ENCODE measurements around the gene EEIG2. TPM values are rescaled to one million over a fixed set of nuclear protein-coding genes. Genes with fewer than 3 reads are reported as not detected.

EEIG2 gene
- total RNA-seq, 1 experiment from 2014 or later, result 16.0 TPM

DNA sequence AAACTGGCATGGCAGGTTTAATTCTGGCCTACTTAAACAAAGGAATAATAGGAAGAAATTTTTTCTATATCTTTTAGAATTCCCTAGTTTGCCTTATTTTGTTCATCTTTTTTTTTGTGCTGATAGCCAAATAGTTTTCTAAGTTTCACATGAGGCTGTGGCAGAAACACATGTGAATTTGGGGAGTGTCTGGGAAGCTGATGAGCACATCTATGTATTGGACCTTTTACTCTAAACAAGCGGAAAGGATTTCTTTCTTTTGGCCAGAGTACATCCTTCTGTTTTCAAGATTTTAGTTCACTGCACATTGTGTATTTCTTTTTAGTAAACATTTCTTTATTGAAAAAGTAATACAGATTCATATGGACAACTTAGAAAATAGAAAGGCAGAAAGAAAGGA lies 5.6 kb downstream of the EEIG2 start:
- Histone ChIP-seq H3K27ac (ENCODE audit: low read depth, low read length) (no peak overlapping the region), H3K4me3 (replicated peaks in 1 of 2; ENCODE audit: low read depth in 1 of 2, low read length in 2 of 2) (no peak overlapping the region), H2AFZ (ENCODE audit: low read depth, low read length, poor library complexity, severe bottlenecking) (no peak overlapping the region), H3K9me2 (ENCODE audit: insufficient read depth) (no peaks in the 10 kb centered on the region), H4K20me1 (ENCODE audit: insufficient read depth) (no peaks in the 10 kb centered on the region), H3K79me2 (ENCODE audit: insufficient read depth, low read length) (0 out of 2 replicates have a peak, but pooled peaks cover 6% of the 10 kb centered on the region), H3K4me2 (ENCODE audit: low read length) (no peak overlapping the region), H3K4me1 (ENCODE audit: control insufficient read depth in 1 of 2, insufficient read depth in 2 of 2, low read length in 2 of 2) (peaks cover 6 to 15% of the 10 kb centered on the region in 2 experiments), H3K27me3 (ENCODE audit: insufficient read depth, low read length) (no peaks in the 10 kb centered on the region), H3K36me3 (ENCODE audit: control insufficient read depth in 1 of 2, insufficient read depth in 2 of 2, low read length in 2 of 2) (no peaks in the 10 kb centered on the region), H3K9ac (ENCODE audit: low read length) (no peak overlapping the region), H3K9me3 (ENCODE audit: control insufficient read depth in 1 of 2, insufficient read depth in 1 of 2, low read depth in 1 of 2, low read length in 2 of 2) (no peaks in the 10 kb centered on the region)
- TF ChIP-seq CEBPB (IDR thresholded peaks at IDR 0.05; ENCODE audit: low read depth), result no peak
- CTCF ChIA-PET, result no interaction called here
- intact Hi-C loops (cut with micrococcal nuclease), result no loop called here
- DNase-seq (ENCODE audit: low read depth, low spot score) (no peak), ATAC-seq (no peak)
- BruUV-seq (replicated peaks), result no TSS peak
- POLR2A ChIA-PET, result no interaction called here
- RAD21 ChIA-PET (ENCODE audit: low non-redundant PET in 1 of 2, low total read pairs in 2 of 2, uncharacterized antibody in 2 of 2, unreplicated experiment in 2 of 2), result no interaction called here

DNA sequence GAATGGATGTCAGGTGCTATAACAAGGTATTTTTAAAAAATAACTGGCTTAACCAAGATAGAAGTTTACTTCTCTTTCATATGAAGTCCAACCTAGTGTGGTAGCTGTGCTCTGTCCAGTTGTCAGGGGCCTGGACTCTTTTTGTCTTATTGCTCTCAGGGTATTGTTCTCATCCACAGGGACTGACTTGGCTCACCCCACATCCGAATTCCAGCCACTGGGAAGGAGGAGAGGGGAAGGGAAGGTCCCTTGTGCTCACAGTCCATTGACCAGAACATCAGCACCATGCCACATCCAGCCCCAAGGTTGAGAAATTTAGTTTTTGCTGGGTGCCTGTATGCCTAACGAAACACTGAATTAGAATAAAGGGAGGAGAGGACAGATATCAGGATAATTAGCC lies 8.7 kb downstream of the EEIG2 start:
- no peak overlapping the region for H3K9ac ChIP-seq (ENCODE audit: low read length)
- ChIA-PET POLR2A (no interaction called here), RAD21 (ENCODE audit: low non-redundant PET in 1 of 2, low total read pairs in 2 of 2, uncharacterized antibody in 2 of 2, unreplicated experiment in 2 of 2) (no interaction called here), CTCF (interaction anchor here (1.6 kb wide), 1 partner anchor 8 kb away, joined by 4 read pairs; the partner anchor contains the start of gene EEIG2)
- H3K4me1 ChIP-seq (ENCODE audit: control insufficient read depth in 1 of 2, insufficient read depth in 2 of 2, low read length in 2 of 2), result no peaks in the 10 kb centered on the region
- H3K27me3 ChIP-seq (ENCODE audit: insufficient read depth, low read length), result no peaks in the 10 kb centered on the region
- H3K9me3 ChIP-seq (ENCODE audit: control insufficient read depth in 1 of 2, insufficient read depth in 1 of 2, low read depth in 1 of 2, low read length in 2 of 2), result no peaks in the 10 kb centered on the region
- DNase-seq (ENCODE audit: low read depth, low spot score) (no peak), ATAC-seq (no peak)
- no peak overlapping the region for H2AFZ ChIP-seq (ENCODE audit: low read depth, low read length, poor library complexity, severe bottlenecking)
- no peak overlapping the region for H3K27ac ChIP-seq (ENCODE audit: low read depth, low read length)
- TF ChIP-seq EGR1 (IDR thresholded peaks at IDR 0.05; ENCODE audit: low read depth) (no peak), SIN3A (IDR thresholded peaks at IDR 0.05; ENCODE audit: low read depth) (no peak), CEBPB (IDR thresholded peaks at IDR 0.05; ENCODE audit: low read depth) (no peak), SRF (IDR thresholded peaks at IDR 0.05; ENCODE audit: low read depth) (no peak), TCF7L2 (IDR thresholded peaks at IDR 0.05; ENCODE audit: borderline replicate concordance, extremely low read depth, insufficient read depth, insufficient read length) (no peak), FOSL1 (IDR thresholded peaks at IDR 0.05; ENCODE audit: low read depth) (no peak), POLR2AphosphoS5 (IDR thresholded peaks at IDR 0.05; ENCODE audit: low read depth, low read length) (no peak), SP1 (IDR thresholded peaks at IDR 0.05; ENCODE audit: low read depth) (no peak), POLR2A (IDR thresholded peaks at IDR 0.05; ENCODE audit: borderline replicate concordance, extremely low read depth, insufficient read depth, insufficient read length) (no peak), YY1 (IDR thresholded peaks at IDR 0.05; ENCODE audit: extremely low read depth, insufficient replicate concordance, low read depth, low read length) (no peak), EZH2phosphoT487 (IDR thresholded peaks at IDR 0.05; ENCODE audit: borderline replicate concordance) (no peak), RAD21 (IDR thresholded peaks at IDR 0.05; ENCODE audit: low read depth) (no peak)
- TF ChIP-seq, protein P1, sequence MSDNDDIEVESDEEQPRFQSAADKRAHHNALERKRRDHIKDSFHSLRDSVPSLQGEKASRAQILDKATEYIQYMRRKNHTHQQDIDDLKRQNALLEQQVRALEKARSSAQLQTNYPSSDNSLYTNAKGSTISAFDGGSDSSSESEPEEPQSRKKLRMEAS (IDR thresholded peaks at IDR 0.05), result no peak
- TF ChIP-seq, protein P2, sequence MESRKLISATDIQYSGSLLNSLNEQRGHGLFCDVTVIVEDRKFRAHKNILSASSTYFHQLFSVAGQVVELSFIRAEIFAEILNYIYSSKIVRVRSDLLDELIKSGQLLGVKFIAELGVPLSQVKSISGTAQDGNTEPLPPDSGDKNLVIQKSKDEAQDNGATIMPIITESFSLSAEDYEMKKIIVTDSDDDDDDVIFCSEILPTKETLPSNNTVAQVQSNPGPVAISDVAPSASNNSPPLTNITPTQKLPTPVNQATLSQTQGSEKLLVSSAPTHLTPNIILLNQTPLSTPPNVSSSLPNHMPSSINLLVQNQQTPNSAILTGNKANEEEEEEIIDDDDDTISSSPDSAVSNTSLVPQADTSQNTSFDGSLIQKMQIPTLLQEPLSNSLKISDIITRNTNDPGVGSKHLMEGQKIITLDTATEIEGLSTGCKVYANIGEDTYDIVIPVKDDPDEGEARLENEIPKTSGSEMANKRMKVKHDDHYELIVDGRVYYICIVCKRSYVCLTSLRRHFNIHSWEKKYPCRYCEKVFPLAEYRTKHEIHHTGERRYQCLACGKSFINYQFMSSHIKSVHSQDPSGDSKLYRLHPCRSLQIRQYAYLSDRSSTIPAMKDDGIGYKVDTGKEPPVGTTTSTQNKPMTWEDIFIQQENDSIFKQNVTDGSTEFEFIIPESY (IDR thresholded peaks at IDR 0.05; ENCODE audit: extremely low read depth, insufficient replicate concordance, low read length), result no peak
- TF ChIP-seq, protein P3, sequence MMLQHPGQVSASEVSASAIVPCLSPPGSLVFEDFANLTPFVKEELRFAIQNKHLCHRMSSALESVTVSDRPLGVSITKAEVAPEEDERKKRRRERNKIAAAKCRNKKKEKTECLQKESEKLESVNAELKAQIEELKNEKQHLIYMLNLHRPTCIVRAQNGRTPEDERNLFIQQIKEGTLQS (IDR thresholded peaks at IDR 0.05), result no peak
- TF ChIP-seq, protein P4, sequence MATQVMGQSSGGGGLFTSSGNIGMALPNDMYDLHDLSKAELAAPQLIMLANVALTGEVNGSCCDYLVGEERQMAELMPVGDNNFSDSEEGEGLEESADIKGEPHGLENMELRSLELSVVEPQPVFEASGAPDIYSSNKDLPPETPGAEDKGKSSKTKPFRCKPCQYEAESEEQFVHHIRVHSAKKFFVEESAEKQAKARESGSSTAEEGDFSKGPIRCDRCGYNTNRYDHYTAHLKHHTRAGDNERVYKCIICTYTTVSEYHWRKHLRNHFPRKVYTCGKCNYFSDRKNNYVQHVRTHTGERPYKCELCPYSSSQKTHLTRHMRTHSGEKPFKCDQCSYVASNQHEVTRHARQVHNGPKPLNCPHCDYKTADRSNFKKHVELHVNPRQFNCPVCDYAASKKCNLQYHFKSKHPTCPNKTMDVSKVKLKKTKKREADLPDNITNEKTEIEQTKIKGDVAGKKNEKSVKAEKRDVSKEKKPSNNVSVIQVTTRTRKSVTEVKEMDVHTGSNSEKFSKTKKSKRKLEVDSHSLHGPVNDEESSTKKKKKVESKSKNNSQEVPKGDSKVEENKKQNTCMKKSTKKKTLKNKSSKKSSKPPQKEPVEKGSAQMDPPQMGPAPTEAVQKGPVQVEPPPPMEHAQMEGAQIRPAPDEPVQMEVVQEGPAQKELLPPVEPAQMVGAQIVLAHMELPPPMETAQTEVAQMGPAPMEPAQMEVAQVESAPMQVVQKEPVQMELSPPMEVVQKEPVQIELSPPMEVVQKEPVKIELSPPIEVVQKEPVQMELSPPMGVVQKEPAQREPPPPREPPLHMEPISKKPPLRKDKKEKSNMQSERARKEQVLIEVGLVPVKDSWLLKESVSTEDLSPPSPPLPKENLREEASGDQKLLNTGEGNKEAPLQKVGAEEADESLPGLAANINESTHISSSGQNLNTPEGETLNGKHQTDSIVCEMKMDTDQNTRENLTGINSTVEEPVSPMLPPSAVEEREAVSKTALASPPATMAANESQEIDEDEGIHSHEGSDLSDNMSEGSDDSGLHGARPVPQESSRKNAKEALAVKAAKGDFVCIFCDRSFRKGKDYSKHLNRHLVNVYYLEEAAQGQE (IDR thresholded peaks at IDR 0.05; ENCODE audit: low read depth), result no peak
- no peaks in the 10 kb centered on the region for H4K20me1 ChIP-seq (ENCODE audit: insufficient read depth)
- intact Hi-C loops (cut with micrococcal nuclease), result no loop called here
- BruUV-seq (replicated peaks), result no TSS peak
- no peaks in the 10 kb centered on the region for H3K9me2 ChIP-seq (ENCODE audit: insufficient read depth)
- no peaks in the 10 kb centered on the region for H3K36me3 ChIP-seq (ENCODE audit: control insufficient read depth in 1 of 2, insufficient read depth in 2 of 2, low read length in 2 of 2)
- H3K4me2 ChIP-seq (ENCODE audit: low read length), result no peak overlapping the region
- no peaks in the 10 kb centered on the region for H3K79me2 ChIP-seq (ENCODE audit: insufficient read depth, low read length)
- no peak overlapping the region for H3K4me3 ChIP-seq (replicated peaks in 1 of 2; ENCODE audit: low read depth in 1 of 2, low read length in 2 of 2)
